Measurements from ENCODE around the gene SPECC1.

GRCh38 chr17:20189979-20190378, 180.8 kb downstream of the SPECC1 start:
- TF ChIP-seq CTCF (IDR thresholded peaks at IDR 0.05) (no peak), POLR2A (IDR thresholded peaks at IDR 0.05) (no peak), POLR2AphosphoS5 (IDR thresholded peaks at IDR 0.05) (no peak)

Measured in breast epithelium (tissue), 3 donors.